Activated CD4-positive, alpha-beta T cell treated with anti-CD3 and anti-CD28 coated beads for 4 hours (primary cell): Measurements from ENCODE around the gene STRADA.

ENCODE experiments used
- DNase-seq, 2 donors: peaks; one replicate each; pipeline ENCODE4 v3.0.0-alpha.2; 2020

STRADA gene

DNA sequence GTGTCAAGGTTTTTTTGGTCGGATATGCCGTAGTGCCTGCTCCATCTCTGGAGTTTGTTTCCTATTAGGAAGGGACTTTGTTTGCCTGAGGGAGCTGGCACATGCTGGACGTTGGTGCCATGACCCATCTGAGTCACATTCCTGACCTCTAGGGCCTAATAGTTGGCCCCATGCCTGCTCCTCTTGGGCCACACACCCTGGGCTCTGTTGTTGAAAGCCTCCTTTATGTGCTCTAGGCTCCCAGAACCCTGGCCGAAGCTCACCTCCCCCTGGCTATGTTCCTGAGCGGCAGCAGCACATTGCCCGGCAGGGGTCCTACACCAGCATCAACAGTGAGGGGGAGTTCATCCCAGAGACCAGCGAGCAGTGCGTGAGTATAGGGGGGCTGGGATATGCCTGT lies 60.1 kb downstream of the STRADA start:
- DNase-seq: no peak

- no peak for DNase-seq
Measured at GRCh38 chr17:63680700-63681099, 60.9 kb downstream of the STRADA start.

- DNase-seq: no peak
Measured at GRCh38 chr17:63679214-63679613, 62.4 kb downstream of the STRADA start.

GRCh38 chr17:63676584-63676983 lies 65.0 kb downstream of the STRADA start:
- DNase-seq: no peak

DNA sequence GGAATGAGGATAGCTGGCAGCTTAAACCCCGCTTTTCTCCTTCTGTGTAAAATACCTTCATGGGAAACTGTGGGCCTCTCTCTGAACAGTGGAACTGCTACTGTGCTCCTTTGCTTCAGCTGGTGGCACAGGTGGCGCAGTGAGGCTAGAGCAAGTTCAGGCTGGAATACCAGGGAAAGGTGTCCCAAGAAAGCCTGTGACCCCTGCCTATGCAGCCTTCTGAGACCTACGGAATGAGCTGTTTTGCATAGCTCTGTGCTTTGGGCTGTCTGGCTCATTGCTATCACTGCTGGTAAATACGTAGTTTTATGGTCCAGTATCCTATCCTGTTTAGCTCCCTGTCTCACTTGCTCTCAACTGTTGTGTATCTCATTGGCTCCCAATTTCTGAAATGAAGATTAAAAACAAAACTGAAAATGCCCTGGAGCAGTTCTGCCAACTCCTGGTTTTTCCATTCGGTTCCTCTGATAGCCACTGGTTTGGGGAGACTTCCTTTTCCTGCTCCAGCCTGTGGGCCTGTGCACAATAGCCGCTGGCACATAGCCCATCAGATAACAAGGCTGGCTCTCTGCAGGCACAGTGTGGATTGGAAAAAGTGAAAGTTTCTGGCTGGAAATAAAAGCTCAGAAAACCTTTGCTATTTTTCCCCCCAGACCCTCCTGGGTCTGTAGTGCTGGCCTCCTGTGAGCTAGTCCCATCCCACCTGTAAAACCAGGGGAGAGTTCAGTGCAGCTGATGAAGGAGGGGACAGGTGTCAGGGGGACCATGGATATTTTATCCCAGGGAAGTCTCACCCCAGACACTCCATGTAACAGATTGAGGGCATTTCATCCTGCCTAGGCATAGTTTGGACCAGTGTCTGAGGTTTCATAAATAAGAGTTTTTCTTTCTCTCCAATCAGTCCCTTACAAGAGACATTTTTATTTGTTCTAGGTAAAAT lies 65.7 kb downstream of the STRADA start:
- no peak for DNase-seq

- DNase-seq: no peak
Measured at GRCh38 chr17:63675231-63675606, 66.4 kb downstream of the STRADA start.

DNA sequence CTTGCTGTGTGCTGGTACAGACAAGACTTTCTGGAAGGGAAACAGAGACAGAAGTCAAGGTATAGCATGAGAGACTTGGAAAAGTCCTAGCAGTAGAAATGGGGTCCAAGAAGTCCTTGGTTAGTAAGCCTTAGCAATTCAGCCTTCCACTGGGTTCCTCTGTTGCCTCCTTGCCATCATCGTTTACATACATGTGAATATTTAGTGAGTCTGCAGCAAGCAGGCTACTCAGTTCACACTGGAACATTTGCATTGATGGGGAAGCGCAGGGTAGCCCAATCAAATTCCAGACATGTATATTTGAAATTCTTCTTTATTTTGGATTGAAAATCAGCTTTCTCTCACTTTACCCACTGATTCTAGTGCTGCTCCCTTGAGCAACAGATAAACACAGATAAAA lies 68.7 kb downstream of the STRADA start:
- DNase-seq: no peak

- DNase-seq: no peak
Measured at GRCh38 chr17:63665527-63666214, 75.9 kb downstream of the STRADA start.

- no peak for DNase-seq
Measured at GRCh38 chr17:63659850-63660249, 81.7 kb downstream of the STRADA start.

DNA sequence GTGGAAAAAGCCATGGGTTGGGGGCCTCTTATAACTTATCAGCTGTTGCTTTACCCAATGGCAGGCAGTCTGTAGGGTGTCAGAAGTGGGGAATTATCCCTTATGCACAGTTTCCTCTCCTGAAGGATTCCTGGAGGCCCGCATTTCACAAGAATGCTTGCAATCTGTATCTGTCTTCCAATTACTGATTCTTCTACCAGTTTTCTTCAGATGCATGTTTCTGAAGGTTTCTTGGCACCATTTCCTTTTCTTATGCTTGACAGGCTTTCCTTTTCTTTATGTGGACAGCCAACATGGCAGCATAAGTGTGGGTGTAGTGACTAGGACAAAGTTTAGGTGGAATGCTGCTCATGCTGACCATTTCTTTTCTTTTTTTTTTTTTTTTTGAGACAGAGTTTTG lies 83.2 kb downstream of the STRADA start:
- no peak for DNase-seq

GRCh38 chr17:63657786-63658185 lies 83.8 kb downstream of the STRADA start:
- DNase-seq: no peak

DNA sequence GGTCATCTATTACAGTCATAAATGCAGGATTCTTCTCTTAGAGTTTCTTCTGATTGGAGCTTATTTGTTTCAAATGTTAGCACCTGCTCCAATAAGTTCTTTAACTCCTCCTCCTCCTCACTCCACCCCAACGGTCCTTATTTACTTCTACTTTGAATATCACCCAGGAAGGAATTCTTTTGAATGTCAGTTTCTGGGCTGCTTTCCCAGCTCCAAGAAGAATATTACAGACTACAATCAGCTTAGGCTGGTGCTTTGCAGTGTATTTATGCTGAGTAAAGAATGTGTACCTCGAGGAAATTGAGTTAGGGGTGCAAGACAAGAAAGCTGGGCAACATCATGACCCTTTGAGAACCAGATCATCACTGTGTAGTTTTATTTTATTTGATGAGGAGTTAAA lies 88.5 kb downstream of the STRADA start:
- DNase-seq: no peak
